ENCODE results near the gene PRSS21. TPM values are rescaled to one million over a fixed set of nuclear protein-coding genes. Genes with fewer than 3 reads are reported as not detected.

The PRSS21 gene
- total and polyA plus RNA-seq, 10 of the 15 experiments (the other 5 are each of a cell fraction or from before 2014, with no cell fraction given) = 5.3 to 73.4 (median 40.1) TPM; not detected in 1

- no TSS peak for BruUV-seq (replicated peaks)
- no peak for DNase-seq (ENCODE audit: low read depth, low spot score)
These were observed 2.3 kb upstream of the PRSS21 start for GRCh38 chr16:2814551-2815298.

More at GRCh38 chr16:2814551-2815298, 2.3 kb upstream of the PRSS21 start:
- intact Hi-C loops (cut with micrococcal nuclease; ENCODE audit: unreplicated experiment) (no loop called here), in situ Hi-C loops (cut with MboI) (no loop called here)
- ChIA-PET SMC1A (ENCODE audit: uncharacterized antibody, unreplicated experiment) (interaction anchor here (1.0 kb wide), 1 partner anchor 103 kb away, joined by 3 read pairs; no protein-coding TSS in a partner anchor), RAD21 (ENCODE audit: unreplicated experiment) (no interaction called here), POLR2A (no interaction called here), CTCF (no interaction called here)
- H3K9ac ChIP-seq (ENCODE audit: control insufficient read depth, insufficient read depth, low read length) = no peak overlapping the region
- H3K9me3 ChIP-seq (replicated peaks; ENCODE audit: control insufficient read depth, insufficient read depth, low read length) = no peaks in the 10 kb centered on the region
- H3K36me3 ChIP-seq (ENCODE audit: control insufficient read depth in 2 of 2, insufficient read depth in 2 of 2, low read length in 1 of 2) = no peaks in the 10 kb centered on the region
- no peaks in the 10 kb centered on the region for H4K20me1 ChIP-seq (ENCODE audit: control insufficient read depth, insufficient read depth)
- H3K79me2 ChIP-seq (ENCODE audit: control insufficient read depth, insufficient read depth, low read length) = peaks cover 7% of the 10 kb centered on the region
- no peak overlapping the region for H3K27ac ChIP-seq (ENCODE audit: control insufficient read depth, insufficient read depth)
- peaks cover 0 to 4% of the 10 kb centered on the region in 2 experiments; a peak in 2 of 4 replicates for H3K27me3 ChIP-seq (replicated peaks in 1 of 2; ENCODE audit: control insufficient read depth in 2 of 2, insufficient read depth in 2 of 2, low read length in 1 of 2)
- H3K4me1 ChIP-seq (ENCODE audit: control insufficient read depth, insufficient read depth, low read length) = no peaks in the 10 kb centered on the region
- 36% methylated on average over 20 of the region's 20 CpGs for WGBS (ENCODE audit: insufficient coverage, insufficient replicate concordance, low lambda C conversion rate, missing lambda C conversion rate)
- no peak for ATAC-seq
- no peak overlapping the region for H2AFZ ChIP-seq (ENCODE audit: control insufficient read depth, low read depth, low read length)
- H3K4me3 ChIP-seq = no peak overlapping the region
- TF ChIP-seq POLR2A (IDR thresholded peaks at IDR 0.05; ENCODE audit: low read depth, low read length) = no peak
- TF ChIP-seq CEBPZ (IDR thresholded peaks at IDR 0.05; ENCODE audit: low read depth, low read length) = no peak
- TF ChIP-seq IRF3 (IDR thresholded peaks at IDR 0.05) = no peak
- TF ChIP-seq ATF3 (IDR thresholded peaks at IDR 0.05; ENCODE audit: borderline replicate concordance, extremely low read depth, low read depth, low read length) = no peak
- no peak for TF ChIP-seq HSF1 (IDR thresholded peaks at IDR 0.05; ENCODE audit: low read depth, low read length)
- no peak for TF ChIP-seq RCOR1 (conservative IDR thresholded peaks at IDR 0.05; ENCODE audit: low read depth, low read length)
- TF ChIP-seq STAT1 (conservative IDR thresholded peaks at IDR 0.05) = no peak
- no peak for TF ChIP-seq E2F8 (IDR thresholded peaks at IDR 0.05; ENCODE audit: low read depth, partially characterized antibody)
- no peak for TF ChIP-seq SMARCA5 (IDR thresholded peaks at IDR 0.05)
- no peak for TF ChIP-seq BCL11A (IDR thresholded peaks at IDR 0.05; ENCODE audit: low read depth, low read length)
- no peak for TF ChIP-seq SPI1 (IDR thresholded peaks at IDR 0.05; ENCODE audit: borderline replicate concordance, insufficient read depth, low read depth, low read length)
- no peak for TF ChIP-seq NBN (IDR thresholded peaks at IDR 0.05)
- no peak for TF ChIP-seq DPF2 (IDR thresholded peaks at IDR 0.05)
- TF ChIP-seq CBFB (IDR thresholded peaks at IDR 0.05; ENCODE audit: low read depth) = no peak
- TF ChIP-seq STAT3 (IDR thresholded peaks at IDR 0.05; ENCODE audit: low read depth, low read length) = no peak
- no peak for TF ChIP-seq IKZF1 (conservative IDR thresholded peaks at IDR 0.05)
- FAIRE-seq = no peak
- no peak overlapping the region for H3K4me2 ChIP-seq (ENCODE audit: control insufficient read depth, insufficient read depth)

Data from GM12878 (cell line).